GM19455 (cell line): ENCODE data around the gene PANK2.
A peak's percentile ranks its signal among the peaks of the same experiment; 100 is the strongest.
"Not testable (repeated sequence)": the region's sequence is repeated elsewhere in the genome, so short reads cannot be mapped to it uniquely, and the experiment has no call there.

Experiments used
- ATAC-seq: cut with Tn5 transposase; IDR thresholded peaks from one replicate; pipeline ENCODE4 v1.9.1; 2021; ENCODE audit not compliant: unreplicated experiment

PANK2 gene

DNA sequence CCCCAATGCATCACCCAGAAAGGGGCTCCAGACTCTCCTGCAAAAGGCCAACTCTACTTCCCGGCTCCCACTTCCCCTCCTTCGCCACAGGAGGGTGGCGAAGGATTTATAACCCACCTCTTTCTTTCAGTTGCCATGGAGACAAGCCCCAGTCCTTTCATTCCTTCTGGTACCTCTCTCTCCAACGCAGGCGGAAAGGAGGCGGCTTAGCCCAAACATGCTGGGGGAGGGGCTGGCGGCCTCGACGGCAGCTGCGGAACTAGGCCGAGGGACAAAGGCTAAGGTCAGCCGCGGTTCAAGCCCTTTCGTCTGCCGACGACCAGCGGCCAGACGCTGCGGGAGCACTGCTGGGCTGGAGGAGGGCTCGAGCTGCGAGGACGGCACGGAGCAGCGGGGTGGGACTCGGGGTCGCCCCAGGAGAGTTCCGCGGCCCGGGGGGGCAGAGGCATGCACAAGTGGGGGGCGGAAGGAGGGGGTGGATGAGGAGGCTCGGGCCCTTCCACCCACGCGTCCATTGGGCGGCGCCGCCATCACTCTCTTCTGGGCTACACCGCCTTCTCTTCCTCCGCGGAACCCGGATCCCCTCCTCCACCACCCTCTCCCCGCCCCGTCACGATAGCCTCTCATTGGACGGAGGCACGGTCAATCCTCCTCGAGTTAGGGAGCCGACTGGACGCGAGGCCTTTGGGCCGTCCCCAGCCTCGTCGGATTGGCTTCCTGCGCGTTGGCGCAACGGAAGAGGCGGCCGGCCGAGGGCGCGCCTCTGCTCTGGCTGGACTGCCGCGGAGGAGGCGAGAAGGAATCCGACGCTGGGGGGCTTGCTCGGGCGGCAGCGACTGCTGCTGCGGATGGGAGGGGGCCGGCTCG lies at the start of gene PANK2:
TSS of gene PANK2 (plus strand) at position 766 of the 867 bp plus-strand sequence.
- peak; percentile 93 for ATAC-seq

DNA sequence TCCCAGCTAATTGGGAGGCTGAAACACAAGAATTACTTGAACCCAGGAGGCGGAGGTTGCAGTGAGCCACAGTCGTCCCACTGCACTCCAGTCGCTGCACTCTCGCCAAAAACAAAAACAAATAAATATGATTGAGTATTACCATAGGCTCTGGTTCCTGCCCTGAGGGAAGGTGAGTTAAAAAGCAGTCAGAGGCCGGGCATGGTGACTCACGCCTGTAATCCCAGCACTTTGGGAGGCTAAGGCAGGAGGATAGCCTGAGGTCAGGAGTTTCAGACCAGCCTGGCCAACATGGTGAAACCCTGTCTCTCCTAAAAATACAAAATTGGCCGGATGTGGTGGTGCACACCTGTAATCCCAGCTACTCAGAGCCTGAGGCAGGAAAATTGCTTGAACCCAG lies 49.0 kb upstream of the PANK2 start:
- ATAC-seq, result not testable (repeated sequence)

DNA sequence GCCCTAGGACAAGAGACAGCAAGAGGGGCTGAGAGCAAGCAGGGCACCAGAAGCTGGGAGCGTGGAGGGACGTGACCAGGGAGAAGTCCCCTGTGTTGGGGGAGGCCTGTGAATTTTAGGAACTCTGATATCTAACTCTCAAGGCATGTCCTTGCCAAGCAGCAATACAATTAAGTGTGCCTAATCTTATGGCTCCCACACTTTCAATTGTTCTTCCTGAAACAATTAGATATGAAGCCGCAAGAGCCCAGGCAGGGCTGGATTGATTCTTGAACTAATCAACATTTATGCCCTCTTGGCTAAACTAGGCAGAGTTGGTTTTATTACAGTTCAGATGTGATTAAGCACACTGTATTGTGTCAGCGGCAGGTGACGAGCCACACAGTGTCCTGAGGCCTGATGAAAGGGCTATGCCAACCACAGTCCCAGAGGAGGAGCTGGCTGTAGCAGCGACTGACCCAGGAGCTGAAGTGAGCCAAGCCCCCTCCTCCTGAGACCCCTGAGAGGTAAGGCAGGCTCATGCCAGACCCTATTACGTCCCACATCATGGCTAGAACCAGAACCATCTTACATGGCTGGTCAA lies 46.7 kb upstream of the PANK2 start:
- ATAC-seq, result no peak

DNA sequence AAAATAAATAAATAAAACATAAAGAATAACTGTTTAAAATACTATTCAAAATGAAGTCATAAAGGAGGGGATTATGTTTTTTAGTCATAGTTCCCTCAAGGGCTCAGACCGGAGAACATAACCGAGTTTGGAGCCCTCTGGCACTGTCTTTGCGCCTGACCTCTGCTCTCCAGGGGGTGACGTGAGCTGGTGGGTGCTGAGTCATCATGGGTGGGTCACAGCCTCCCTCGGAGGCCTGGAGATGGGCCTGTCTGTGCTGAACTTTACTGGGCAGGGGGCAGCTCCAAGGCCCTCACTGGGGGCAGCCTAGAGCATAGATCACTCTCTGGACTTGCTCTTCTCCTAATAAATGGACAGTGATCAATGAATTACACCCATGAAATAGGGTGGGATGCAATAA lies 45.7 kb upstream of the PANK2 start:
- ATAC-seq, result no peak

DNA sequence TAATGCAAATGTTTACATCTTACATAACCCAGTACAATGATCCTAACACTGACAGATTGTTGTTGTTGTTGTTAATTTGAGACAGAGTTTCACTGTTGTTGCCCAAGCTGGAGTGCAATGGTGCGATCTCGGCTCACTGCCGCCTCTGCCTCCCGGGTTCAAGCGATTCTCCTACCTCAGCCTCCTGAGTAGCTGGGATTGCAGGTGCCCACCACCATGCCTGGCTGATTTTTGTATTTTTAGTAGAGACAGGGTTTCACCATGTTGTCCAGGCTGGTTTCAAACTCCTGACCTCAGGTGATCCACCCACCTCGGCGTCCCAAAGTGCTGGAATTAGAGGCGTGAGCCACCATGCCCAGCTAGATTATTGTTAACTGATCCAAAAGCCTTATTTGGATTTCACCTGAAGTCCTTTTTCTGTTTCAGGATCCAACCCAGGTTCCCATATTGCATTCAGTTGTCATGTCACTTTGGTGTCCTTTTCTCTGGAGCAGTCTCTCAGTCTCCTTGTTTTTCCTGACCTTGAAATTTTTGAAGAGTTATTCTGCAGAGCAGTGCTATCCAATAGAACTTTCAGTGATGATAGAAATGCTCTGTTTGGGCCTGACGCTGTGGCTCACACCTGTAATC lies 45.1 kb upstream of the PANK2 start:
- not testable (repeated sequence) for ATAC-seq

DNA sequence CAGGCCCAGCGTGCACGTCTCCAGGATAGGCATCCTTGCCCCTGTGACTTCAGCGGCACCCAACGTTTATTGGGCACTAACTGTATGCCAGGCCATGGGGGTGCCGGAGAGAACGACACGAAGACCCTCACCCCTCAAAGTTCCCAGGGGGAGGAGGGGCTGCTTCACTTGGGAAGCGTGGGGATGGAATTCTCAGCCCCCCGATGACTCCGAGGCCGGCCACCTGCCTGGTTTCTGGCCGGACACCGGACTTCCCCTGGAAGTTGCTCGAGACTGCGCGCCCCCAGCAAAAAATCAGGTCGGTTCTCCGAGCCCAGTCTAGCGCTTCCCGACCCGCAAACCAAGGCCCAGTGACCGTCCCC lies 42.8 kb upstream of the PANK2 start:
- no peak for ATAC-seq

DNA sequence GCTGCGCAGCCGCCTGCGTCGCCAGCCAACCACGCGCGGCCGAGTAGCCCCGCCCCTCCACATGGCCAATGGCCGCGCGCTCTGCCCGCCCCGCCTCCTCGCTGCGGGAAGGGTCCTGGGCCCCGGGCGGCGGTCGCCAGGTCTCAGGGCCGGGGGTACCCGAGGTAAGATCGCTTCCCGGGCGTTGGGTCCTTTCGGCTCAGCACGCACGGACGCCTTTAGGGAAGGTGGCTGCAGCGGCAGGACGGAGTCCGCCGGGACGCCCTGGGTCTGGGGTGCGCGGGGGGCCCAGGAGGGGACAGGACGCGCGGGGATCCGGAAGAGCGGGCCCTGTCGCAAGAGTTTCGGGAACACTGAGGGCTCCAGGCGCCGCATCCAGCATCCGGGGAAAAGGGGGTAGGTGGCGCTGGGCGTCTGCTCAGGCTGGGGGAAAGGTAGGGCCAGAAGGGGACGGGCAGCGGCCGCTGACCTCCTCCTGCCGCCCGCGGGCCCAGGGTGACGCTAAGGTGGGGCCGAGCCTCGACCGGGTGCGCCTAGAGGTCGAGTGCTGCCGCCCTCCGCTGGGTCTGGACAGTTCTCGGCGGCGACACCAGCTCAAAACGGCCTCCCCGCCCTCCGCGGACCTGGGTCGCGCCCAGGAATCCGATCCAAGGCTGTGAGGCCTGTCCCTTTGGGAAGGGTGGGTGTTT lies 42.3 kb upstream of the PANK2 start, which contains the start of gene MAVS:
TSS of gene MAVS (plus strand) at position 95 of the 689 bp plus-strand sequence. CDS start 7,791 bp downstream, outside the sequence.
- peak; percentile 87 for ATAC-seq

DNA sequence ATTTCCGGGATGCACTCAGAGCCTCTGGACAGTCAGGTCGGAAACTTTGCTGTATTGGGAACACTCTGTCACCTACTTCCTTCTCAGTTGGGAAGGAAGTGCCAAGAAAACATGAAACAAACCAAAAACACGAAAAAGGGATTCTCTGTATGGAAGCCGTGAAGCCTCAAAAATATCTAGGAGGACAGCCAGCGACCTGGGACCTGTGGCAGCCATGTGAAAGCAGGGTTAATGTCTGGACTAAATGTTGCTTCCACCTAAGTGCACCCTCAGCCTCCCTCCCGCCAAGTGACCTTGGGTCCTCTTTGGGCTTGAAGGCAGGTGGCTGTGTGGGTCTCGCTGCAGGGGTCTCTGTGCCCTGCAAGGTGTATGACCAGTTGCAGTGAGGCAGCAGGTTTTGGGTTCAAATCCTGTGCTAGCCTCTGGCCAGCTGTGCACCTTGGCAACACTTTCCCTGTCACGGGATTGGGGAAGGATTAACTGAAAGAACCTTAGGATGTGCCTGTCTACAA lies 41.7 kb upstream of the PANK2 start:
- no peak for ATAC-seq

DNA sequence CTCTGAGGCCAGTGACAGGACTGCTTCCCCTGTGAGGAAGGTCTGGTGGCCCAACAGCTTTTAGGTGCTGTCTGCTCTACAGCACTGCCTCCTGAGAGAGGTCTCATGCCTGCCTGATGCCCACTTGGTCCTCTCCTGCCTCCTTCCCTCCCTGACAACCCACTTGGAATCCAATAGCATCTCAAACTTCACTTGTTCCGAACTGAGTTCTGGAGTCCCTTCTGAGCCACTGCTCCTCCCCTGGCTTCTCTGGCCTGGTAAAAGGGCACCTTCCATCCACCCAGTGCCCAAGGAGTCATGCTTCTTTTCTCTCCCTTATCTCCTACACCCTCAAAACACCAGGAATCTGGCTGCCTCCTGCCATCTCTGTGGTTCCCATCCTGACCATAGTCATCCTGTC lies 40.6 kb upstream of the PANK2 start:
- ATAC-seq, result no peak

DNA sequence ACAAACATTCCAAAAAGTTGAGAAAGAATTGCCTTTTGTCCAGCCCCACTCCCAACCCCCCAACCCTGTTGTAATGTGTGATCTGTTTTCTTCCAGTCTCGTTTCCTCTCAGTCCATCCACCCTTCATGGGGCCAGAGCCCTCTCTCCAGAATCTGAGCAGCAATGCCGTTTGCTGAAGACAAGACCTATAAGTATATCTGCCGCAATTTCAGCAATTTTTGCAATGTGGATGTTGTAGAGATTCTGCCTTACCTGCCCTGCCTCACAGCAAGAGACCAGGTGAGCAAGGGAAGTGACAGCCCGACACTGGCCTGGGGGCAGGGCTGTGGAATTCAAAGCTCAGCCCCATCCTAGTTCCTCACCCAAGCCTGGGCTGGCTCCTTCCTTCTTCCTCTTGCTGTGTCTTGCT lies 34.7 kb upstream of the PANK2 start:
- no peak for ATAC-seq

DNA sequence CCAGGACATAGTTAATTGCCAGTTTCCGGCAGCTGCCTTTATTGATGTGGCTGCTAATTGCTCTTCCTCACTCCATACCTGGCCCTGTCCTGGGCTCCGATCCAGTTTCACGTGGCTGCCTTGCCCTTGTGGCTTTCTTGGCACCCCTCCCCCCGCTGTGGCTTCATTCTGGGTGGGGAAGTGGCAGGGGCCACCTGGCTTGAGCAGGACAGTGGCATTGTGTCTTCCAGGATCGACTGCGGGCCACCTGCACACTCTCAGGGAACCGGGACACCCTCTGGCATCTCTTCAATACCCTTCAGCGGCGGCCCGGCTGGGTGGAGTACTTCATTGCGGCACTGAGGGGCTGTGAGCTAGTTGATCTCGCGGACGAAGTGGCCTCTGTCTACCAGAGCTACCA lies 31.8 kb upstream of the PANK2 start:
- ATAC-seq, result no peak

DNA sequence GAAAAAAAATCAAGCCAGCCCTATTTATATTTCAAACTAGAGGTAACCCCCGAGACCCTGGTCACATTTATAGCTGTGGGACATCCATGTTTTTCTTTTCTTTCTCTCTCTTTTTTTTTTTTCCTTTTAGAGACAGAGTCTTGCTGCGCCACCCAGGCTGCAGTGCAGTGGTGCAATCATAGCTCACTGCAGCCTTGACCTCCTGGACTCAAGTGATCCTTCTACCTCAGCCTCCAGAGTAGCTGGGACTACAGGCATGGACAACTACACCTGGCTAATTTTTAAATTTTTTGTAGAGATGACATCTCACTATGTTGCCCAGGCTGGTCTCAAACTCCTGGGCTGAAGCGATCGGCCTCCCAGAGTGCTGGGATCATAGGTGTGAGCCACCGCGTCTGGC lies 30.5 kb upstream of the PANK2 start:
- ATAC-seq, result no peak

DNA sequence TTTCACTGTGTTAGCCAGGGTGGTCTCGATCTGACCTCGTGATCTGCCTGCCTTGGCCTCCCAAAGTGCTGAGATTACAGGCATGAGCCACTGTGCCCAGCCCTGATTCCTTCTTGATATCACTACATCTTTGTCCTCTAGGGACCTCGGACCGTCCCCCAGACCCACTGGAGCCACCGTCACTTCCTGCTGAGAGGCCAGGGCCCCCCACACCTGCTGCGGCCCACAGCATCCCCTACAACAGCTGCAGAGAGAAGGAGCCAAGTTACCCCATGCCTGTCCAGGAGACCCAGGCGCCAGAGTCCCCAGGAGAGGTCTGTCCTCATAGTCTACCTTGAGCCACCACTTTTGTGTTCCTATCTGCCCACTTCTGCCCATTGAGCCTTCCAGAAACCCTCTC lies 28.0 kb upstream of the PANK2 start:
- no peak for ATAC-seq

DNA sequence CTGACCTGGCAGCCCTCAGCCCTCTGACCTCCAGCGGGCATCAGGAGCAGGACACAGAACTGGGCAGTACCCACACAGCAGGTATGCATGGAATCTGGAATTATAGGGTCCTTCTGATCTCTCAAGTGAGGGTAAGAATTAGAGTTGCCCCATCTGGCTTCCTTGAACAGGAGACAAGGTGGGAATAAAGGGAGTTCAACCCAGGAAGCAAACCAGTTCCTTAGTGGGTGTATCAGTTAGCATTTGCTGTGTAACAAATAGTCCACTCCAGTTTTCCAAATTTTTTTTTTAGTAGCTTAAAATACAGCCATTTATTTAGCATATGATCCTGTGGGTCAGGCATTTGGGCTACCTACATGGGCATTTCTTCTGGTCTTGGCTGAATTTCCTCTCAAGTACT lies 26.9 kb upstream of the PANK2 start:
- no peak for ATAC-seq

DNA sequence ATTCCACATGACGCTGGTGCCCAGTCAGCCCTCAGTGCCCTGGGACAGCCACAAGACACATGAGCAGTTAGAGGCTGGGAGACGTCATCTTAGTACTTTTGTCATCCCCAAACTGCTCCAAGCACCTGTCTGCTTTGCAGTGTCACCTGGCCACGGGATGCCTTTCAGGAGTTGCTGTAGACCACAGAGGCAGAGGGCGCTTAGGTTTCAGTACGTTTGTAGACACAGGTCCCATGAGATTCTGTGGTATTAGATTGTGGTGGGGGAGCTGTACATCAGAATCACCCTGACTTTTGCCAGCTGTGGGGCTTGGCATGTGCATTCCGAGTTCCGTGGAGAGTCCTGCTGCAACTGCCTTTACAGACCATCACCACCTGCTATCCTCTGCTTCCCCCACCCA lies 25.9 kb upstream of the PANK2 start:
- ATAC-seq, result no peak

DNA sequence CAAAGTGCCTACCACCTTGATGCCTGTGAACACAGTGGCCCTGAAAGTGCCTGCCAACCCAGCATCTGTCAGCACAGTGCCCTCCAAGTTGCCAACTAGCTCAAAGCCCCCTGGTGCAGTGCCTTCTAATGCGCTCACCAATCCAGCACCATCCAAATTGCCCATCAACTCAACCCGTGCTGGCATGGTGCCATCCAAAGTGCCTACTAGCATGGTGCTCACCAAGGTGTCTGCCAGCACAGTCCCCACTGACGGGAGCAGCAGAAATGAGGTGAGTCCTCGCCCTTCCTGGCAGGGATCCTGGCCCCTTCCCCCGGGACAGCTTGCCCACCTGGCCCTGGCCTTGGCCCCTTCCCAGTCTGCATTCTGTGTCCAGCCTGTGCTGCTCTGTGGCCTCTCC lies 24.7 kb upstream of the PANK2 start:
- ATAC-seq, result no peak

DNA sequence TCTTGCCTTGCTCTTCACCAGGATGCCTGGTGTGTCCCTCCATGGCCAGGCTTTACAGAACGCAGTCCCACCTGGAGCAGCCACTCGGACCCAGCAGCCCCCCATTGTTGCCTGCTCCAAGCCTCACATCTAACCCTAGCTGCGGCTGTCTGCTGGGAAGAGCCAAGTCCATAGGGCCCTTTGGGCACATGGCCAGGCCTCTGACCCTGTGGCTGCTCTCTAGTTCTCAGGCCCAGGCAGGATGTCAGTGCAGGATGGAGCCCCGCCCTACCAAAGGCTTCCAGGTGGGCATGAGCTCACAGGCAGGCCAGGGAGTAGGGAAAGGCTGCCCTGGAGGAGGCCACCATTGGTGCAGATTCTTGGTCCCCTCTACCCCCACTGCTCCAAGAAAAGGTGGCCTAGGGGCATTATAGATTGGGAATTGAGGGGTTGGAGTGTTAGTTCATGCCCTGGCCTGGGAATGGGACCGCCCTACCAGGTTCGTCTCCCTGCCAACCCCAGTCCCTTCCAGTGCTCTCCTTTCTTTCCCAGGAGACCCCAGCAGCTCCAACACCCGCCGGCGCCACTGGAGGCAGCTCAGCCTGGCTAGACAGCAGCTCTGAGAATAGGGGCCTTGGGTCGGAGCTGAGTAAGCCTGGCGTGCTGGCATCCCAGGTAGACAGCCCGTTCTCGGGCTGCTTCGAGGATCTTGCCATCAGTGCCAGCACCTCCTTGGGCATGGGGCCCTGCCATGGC lies 23.9 kb upstream of the PANK2 start:
- no peak for ATAC-seq

DNA sequence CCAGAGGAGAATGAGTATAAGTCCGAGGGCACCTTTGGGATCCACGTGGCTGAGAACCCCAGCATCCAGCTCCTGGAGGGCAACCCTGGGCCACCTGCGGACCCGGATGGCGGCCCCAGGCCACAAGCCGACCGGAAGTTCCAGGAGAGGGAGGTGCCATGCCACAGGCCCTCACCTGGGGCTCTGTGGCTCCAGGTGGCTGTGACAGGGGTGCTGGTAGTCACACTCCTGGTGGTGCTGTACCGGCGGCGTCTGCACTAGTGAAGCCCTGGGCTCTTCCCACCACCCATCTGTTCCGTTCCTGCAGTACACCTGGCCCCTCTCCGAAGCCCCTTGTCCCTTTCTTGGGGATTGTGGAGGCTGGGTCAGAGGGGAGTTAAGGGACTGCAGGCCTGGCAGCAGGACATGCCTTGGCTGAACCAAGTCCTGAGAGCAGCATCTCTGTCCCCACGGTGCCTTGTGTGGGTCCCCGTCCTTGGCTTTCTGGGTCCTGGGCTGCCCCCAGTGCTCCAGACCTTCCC lies 23.2 kb upstream of the PANK2 start:
- ATAC-seq, result no peak

DNA sequence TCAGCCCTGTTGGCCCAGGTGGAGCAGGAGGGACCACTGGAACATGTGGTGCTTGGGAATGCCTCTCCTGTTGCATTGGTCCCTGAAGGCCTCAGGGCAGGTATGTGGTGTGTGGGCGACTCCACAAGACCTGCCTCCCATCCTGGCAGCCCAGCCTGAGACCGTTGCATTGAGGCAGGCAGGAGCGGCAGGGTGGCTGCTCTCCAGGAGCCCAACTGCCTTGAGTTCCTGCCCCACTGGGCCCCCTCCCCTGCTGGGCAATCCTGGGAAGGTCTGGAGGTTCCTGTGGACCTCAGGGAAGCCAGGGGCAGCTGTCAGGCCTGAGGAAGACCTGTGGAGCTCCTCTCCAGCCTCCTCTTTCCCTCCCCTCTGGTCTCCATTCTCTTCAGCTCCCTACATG lies 22.7 kb upstream of the PANK2 start:
- ATAC-seq, result no peak

DNA sequence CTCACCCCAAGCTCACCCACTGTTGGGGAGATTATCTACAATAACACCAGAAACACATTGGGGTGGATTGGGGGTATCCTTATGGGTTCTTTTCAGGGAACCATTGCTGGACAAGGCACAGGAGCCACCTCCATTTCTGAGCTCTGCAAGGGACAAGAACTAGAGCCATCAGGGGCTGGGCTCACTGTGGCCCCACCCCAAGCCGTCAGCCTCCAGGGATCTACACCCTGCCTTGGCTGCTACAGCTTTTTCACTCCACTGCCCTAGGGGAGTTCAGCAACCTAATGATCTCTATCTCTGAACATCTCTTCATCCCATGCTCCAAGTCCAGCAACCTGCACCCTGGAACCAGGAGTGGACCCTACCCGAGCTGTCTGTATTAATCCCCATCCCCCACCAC lies 21.4 kb upstream of the PANK2 start:
- ATAC-seq, result no peak
